RWPE2 (cell line): ENCODE measurements around the gene ZNF142.
A peak's percentile ranks its signal among the peaks of the same experiment; 100 is the strongest.

Experiments
- ATAC-seq: fragments of 200-7000 bp; cut with Tn5 transposase; 3 replicates; pipeline ENCODE4 v1.9.1; 2021; ENCODE audit warnings: low read depth
- DNase-seq: peaks from one replicate; pipeline ENCODE4 v3.0.0-alpha.2; 2020; ENCODE audit warnings: low spot score
- H3K27ac ChIP-seq: fragments of 450-650 bp; 2 replicates; pipeline ENCODE4 v1.5.1; 2017; ENCODE audit warnings: mild to moderate bottlenecking; ENCODE audit not compliant: poor library complexity, severe bottlenecking
- H3K27me3 ChIP-seq: fragments of 250-450 bp; sonication (Bioruptor Pico); 2 replicates; pipeline ENCODE4 v1.5.1; 2021; ENCODE audit warnings: mild to moderate bottlenecking, moderate library complexity; ENCODE audit not compliant: insufficient read depth, poor library complexity, severe bottlenecking
- H3K36me3 ChIP-seq: fragments of 250-450 bp; sonication (Bioruptor Pico); 2 replicates; pipeline ENCODE4 v1.5.1; 2020; ENCODE audit warnings: low read depth, mild to moderate bottlenecking, moderate library complexity
- H3K4me1 ChIP-seq: fragments of 250-450 bp; sonication (Bioruptor Pico); 2 replicates; pipeline ENCODE4 v1.5.1; 2021; ENCODE audit warnings: mild to moderate bottlenecking, moderate library complexity; ENCODE audit not compliant: insufficient read depth, poor library complexity, severe bottlenecking
- H3K4me3 ChIP-seq: fragments of 250-450 bp; sonication (Bioruptor Pico); 2 replicates; pipeline ENCODE4 v1.5.1; 2021; ENCODE audit warnings: mild to moderate bottlenecking, moderate library complexity; ENCODE audit not compliant: severe bottlenecking
- H3K9me3 ChIP-seq: fragments of 250-450 bp; sonication (Bioruptor Pico); 2 replicates; pipeline ENCODE4 v1.5.1; 2021; ENCODE audit warnings: mild to moderate bottlenecking, moderate library complexity; ENCODE audit not compliant: severe bottlenecking
- TF ChIP-seq, protein P1 (sequence below): fragments of 450-650 bp; IDR thresholded peaks from one replicate; pipeline ENCODE4 v1.5.1; 2017; ENCODE audit warnings: mild to moderate bottlenecking, moderate library complexity; ENCODE audit not compliant: poor library complexity, severe bottlenecking

ZNF142 gene

DNA sequence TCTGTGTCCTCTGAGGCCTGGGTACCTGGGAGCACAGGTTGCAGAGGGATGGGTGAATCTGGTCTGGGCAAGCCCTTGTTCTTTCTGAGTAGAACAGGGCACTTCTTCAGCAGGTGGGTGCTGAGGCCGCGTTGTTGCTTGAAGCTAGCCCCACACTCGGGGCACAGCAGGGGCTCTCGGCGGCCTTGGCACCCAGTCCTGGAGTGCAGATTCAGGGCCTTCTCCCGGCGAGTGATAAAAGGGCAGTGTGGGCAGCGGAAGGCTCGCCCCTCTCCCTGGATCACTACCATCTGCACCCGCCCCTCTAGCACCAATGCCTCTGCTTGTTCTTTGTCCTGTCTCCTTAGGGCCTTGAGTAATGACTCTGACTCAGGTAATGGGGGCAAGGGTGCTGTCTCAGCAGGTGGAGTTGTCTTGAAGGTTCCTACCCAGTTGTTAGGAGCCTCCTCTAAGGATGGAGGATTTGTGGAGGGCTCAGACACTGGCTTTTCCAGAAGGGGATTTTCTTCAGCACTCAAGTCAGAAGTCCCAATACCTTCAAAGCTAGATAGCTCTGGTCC lies 15.6 kb downstream of the ZNF142 start:
- no peaks in the 10 kb centered on the region for H3K4me1 ChIP-seq
- H3K9me3 ChIP-seq = no peaks in the 10 kb centered on the region
- DNase-seq (no peak), ATAC-seq (peak; percentile 9; the same call in 1 of the 3 replicates)
- no peak overlapping the region for H3K27ac ChIP-seq
- peaks cover 93% of the 10 kb centered on the region for H3K36me3 ChIP-seq
- TF ChIP-seq, protein P1, sequence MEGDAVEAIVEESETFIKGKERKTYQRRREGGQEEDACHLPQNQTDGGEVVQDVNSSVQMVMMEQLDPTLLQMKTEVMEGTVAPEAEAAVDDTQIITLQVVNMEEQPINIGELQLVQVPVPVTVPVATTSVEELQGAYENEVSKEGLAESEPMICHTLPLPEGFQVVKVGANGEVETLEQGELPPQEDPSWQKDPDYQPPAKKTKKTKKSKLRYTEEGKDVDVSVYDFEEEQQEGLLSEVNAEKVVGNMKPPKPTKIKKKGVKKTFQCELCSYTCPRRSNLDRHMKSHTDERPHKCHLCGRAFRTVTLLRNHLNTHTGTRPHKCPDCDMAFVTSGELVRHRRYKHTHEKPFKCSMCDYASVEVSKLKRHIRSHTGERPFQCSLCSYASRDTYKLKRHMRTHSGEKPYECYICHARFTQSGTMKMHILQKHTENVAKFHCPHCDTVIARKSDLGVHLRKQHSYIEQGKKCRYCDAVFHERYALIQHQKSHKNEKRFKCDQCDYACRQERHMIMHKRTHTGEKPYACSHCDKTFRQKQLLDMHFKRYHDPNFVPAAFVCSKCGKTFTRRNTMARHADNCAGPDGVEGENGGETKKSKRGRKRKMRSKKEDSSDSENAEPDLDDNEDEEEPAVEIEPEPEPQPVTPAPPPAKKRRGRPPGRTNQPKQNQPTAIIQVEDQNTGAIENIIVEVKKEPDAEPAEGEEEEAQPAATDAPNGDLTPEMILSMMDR = no peak
- H3K27me3 ChIP-seq = no peaks in the 10 kb centered on the region
- H3K4me3 ChIP-seq = no peak overlapping the region

DNA sequence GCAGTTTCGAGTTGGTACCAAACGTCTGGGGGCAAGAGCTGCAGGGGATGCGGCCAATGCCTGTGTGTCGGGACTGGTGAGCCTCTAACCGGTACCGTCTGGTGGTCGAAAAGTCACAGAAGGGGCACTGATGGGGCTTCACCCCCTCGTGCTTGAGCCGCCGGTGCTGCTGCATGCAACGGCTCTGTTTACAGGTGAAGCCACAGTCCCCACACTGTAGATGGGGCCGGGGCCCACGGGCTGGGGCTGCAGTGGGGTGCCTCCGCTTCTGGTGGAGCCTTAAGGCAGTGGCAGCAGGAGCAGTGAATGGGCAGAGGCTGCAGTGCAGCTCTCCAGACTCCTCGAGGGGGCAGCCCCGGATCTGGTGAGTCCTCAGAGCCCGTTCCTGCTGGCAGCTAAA lies 16.6 kb downstream of the ZNF142 start:
- H3K27ac ChIP-seq = no peak overlapping the region
- H3K9me3 ChIP-seq = no peaks in the 10 kb centered on the region
- no peak overlapping the region for H3K4me3 ChIP-seq
- DNase-seq (no peak), ATAC-seq (no peak)
- H3K4me1 ChIP-seq = no peaks in the 10 kb centered on the region
- TF ChIP-seq, protein P1 = no peak
- no peaks in the 10 kb centered on the region for H3K27me3 ChIP-seq
- H3K36me3 ChIP-seq = peaks cover 93% of the 10 kb centered on the region

DNA sequence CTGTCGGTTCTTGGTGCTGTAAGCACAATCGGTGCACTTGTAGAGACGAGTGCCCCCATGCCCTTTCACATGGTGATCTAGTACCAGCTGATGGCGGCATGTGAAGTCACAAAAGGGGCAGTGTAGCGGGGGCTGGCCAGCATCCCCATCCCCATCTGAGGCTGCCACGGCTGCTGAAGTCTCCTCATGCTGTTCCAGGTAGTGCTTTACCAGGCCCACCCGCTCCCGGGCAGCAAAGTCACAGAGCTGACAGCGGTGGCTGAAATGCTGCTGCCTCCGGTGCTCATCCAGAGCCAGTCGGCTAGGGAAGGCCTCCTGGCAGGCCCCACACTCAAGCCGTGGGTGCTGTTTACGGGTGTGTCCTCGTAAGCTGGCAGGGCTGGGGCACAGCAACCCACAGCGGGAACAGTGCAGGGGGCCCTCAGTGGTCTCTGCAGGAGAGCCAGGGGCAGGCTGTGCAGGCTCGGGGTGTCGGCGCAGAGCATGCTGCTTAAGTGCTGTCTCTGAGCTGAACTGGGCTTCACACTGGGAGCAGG lies 17.2 kb downstream of the ZNF142 start:
- H3K36me3 ChIP-seq = peaks cover 94% of the 10 kb centered on the region
- H3K9me3 ChIP-seq = no peaks in the 10 kb centered on the region
- DNase-seq = no peak
- no peak overlapping the region for H3K27ac ChIP-seq
- TF ChIP-seq, protein P1 = no peak
- H3K4me1 ChIP-seq = no peaks in the 10 kb centered on the region
- no peak for ATAC-seq
- no peaks in the 10 kb centered on the region for H3K27me3 ChIP-seq
- no peak overlapping the region for H3K4me3 ChIP-seq

DNA sequence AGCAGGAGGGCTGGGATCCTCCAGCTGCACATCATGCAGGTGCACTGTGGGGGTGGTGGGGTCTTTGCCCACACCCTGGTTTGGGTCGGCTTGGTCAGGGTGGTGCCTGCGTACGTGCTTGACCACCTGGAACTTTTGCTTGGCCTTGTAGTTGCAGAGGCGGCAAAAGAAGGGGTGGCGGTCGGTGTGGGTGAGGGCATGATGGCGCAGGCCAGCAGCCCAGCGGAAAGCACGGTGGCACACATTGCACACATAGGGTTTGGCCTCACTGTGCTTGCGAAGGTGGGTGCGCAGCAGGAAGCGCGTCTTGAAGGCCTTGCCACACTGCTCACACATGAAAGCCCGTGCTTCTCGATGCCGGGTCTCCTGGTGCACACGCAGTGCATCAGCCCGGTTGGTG lies 21.1 kb downstream of the ZNF142 start:
- TF ChIP-seq, protein P1 = no peak
- Histone ChIP-seq H3K27me3 (no peaks in the 10 kb centered on the region), H3K36me3 (peaks cover 83% of the 10 kb centered on the region), H3K4me1 (no peaks in the 10 kb centered on the region), H3K9me3 (no peaks in the 10 kb centered on the region), H3K4me3 (no peak overlapping the region), H3K27ac (no peak overlapping the region)
- DNase-seq (no peak), ATAC-seq (no peak)

GRCh38 chr2:218635719-218636118 lies 23.7 kb downstream of the ZNF142 start:
- H3K36me3 ChIP-seq = peaks cover 60% of the 10 kb centered on the region
- no peaks in the 10 kb centered on the region for H3K27me3 ChIP-seq
- peaks cover 15% of the 10 kb centered on the region for H3K4me1 ChIP-seq
- TF ChIP-seq, protein P1 = no peak
- DNase-seq (no peak), ATAC-seq (no peak)
- no peak overlapping the region for H3K4me3 ChIP-seq
- no peak overlapping the region for H3K27ac ChIP-seq
- H3K9me3 ChIP-seq = no peaks in the 10 kb centered on the region
